Measurements from ENCODE around the gene CAMSAP2. TPM values are rescaled to one million over a fixed set of nuclear protein-coding genes. Genes with fewer than 3 reads are reported as not detected.
A peak's percentile ranks its signal among the peaks of the same experiment; 100 is the strongest.
"Not testable (repeated sequence)": the region's sequence is repeated elsewhere in the genome, so short reads cannot be mapped to it uniquely, and the experiment has no call there.

The CAMSAP2 gene
- polyA plus RNA-seq, 3 donors from 2014 or later: 0.21 TPM; not detected in 2

DNA sequence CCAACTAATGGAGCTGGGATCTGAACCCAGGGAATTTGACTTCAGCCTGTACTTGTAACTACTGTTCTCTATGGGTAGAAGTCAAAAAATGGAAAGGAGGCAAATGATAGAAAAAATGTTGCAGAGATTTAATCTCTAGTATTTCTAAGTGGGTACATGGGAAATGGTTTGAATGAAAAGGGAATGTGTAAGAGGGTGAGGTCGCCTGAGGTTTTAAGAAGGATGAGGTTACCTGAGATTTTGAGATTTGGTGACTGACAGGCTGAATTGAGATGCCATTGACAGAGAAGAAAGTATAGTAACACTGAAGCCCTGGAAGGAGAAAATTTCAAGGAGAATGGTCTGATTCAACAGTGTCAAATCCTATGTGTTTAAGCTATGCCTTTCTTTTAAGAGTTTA, 5.5 kb downstream of the CAMSAP2 start:
- Mint-ChIP-seq H3K27me3 (ENCODE audit: low read depth in 3 of 3) (peaks cover 7 to 21% (median 8%) of the 10 kb centered on the region in 3 donors), H3K4me1 (peaks cover 6 to 7% of the 10 kb centered on the region in 2 donors), H3K36me3 (no peaks in the 10 kb centered on the region), H3K27ac (no peak overlapping the region), H3K9me3 (peaks cover 0 to 1% (median 0%) of the 10 kb centered on the region in 6 donors), H3K4me3 (no peak overlapping the region)
- DNase-seq: no peak

DNA sequence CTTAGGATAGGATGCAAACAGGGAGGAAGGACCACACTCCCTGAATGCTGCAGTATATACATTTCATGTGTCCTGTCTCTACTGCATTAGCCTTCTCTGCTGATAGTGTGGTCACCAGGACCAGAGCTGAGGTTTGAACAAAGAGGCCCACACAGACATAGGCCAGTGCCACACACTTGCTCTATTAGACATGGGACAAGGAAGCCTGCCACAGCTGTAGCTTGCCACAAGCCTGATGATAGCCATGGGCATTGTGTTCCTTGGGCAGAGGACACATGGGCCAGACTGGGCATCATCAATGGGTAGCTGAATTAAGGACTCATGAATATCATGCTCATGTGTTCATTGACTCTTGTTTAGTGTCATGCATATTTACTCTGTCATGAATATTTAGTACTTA, 10.4 kb downstream of the CAMSAP2 start:
- H3K4me3 Mint-ChIP-seq: no peak overlapping the region
- no peak overlapping the region for H3K27ac Mint-ChIP-seq
- peaks cover 0 to 2% (median 0%) of the 10 kb centered on the region in 6 donors for H3K9me3 Mint-ChIP-seq
- peaks cover 2 to 9% (median 5%) of the 10 kb centered on the region in 3 donors for H3K27me3 Mint-ChIP-seq (ENCODE audit: low read depth in 3 of 3)
- H3K36me3 Mint-ChIP-seq: no peaks in the 10 kb centered on the region
- no peaks in the 10 kb centered on the region for H3K4me1 Mint-ChIP-seq
- DNase-seq: no peak

DNA sequence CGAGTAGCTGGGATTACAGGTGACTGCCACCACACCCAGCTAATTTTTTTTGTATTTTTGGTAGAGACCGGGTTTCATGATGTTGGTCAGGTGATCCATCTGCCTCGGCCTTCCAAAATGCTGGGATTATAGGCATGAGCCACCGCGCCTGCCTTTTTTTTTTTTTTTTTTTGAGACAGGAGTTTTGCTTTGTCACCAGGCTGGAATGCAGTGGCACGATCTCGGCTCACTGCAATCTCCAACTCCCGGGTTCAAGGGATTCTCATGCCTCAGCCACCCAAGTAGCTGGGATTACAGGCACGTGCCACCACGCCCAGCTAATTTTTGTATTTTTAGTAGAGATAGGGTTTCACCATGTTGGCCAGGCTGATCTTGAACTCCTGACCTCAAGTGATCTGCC, 12.1 kb downstream of the CAMSAP2 start:
- not testable (repeated sequence) for H3K4me1 Mint-ChIP-seq; H3K27me3 Mint-ChIP-seq (ENCODE audit: low read depth in 3 of 3); H3K9me3 Mint-ChIP-seq; H3K4me3 Mint-ChIP-seq; H3K27ac Mint-ChIP-seq; H3K36me3 Mint-ChIP-seq; DNase-seq

DNA sequence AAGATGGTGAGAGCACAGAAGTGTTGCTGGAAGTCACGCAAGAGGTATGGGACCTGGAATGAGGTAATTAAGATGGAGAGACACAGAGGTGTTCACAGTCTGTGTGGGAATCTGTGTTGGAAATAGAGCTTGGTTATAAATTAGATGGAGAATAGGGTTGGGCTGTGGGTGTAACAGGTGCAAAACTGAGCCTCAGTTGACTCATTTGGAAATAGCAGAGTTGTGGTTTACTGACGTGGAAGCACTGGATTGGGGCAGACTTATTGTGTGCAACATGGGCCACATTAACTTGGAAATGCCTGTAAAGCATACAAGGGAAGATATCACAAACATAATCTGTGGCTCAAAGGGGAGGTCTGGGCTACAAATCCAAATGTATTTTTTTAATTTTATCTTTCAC, 13.0 kb downstream of the CAMSAP2 start:
- no peak for DNase-seq
- no peak overlapping the region for H3K4me3 Mint-ChIP-seq
- H3K27me3 Mint-ChIP-seq (ENCODE audit: low read depth in 3 of 3): peaks cover 0 to 5% (median 0%) of the 10 kb centered on the region in 3 donors
- peaks cover 0 to 1% (median 0%) of the 10 kb centered on the region in 6 donors for H3K9me3 Mint-ChIP-seq
- no peak overlapping the region for H3K27ac Mint-ChIP-seq
- H3K4me1 Mint-ChIP-seq: no peaks in the 10 kb centered on the region
- H3K36me3 Mint-ChIP-seq: no peaks in the 10 kb centered on the region

DNA sequence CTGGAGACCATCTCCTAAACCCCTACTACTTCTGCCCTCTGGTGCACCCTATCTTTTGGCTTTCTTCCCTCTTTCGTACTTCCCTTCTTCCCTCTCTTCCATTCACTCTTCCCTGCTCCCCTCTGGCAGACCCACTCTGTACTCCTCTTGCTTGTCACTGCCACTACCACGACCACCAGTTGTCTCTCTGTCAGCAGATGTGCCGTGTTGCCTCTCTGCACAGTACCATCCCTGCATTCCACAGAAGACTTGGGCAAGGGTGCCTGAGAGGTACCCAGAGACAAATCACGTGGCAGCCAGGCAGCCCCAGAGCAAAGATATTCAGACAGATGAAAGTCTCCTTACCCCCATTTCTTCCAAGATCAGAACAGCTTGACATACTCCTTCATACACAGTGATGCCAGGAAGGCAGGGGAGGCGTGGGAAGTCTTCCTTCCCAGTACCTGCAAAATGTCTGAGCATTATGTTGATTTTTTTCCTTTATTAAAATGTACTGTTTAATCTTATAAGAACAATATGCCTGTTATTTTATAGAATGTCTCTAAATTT, 15.0 kb downstream of the CAMSAP2 start:
- H3K9me3 Mint-ChIP-seq: peaks cover 0 to 1% (median 0%) of the 10 kb centered on the region in 6 donors
- H3K27ac Mint-ChIP-seq: no peak overlapping the region
- no peaks in the 10 kb centered on the region for H3K36me3 Mint-ChIP-seq
- DNase-seq: no peak
- peaks cover under 1 to 9% (median 3%) of the 10 kb centered on the region in 3 donors for H3K27me3 Mint-ChIP-seq (ENCODE audit: low read depth in 3 of 3)
- no peak overlapping the region for H3K4me3 Mint-ChIP-seq
- no peaks in the 10 kb centered on the region for H3K4me1 Mint-ChIP-seq

DNA sequence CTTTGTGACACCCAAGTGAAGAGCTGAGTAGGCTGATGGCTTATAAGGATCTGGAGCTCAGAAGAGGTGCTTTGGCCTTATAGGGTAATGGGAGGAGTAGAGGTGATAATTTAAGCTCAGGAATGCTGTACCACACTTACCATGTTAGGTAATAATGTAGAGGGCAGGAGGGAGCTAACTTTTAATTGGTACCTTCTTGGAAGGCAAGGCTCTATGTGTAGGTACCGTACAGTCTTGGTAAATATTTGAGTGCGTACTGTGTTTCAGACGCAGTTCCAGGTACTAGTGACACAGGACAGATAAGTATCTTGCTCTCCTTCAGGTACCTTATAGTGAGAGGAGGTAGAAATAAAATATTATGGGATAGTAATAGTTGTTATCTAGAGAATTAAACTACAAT, 16.8 kb downstream of the CAMSAP2 start:
- no peak for DNase-seq
- Mint-ChIP-seq H3K4me3 (no peak overlapping the region), H3K36me3 (no peaks in the 10 kb centered on the region), H3K9me3 (peaks cover 0 to 1% (median 0%) of the 10 kb centered on the region in 6 donors), H3K27ac (no peak overlapping the region), H3K27me3 (ENCODE audit: low read depth in 3 of 3) (peaks cover 3 to 13% (median 4%) of the 10 kb centered on the region in 3 donors), H3K4me1 (no peaks in the 10 kb centered on the region)

DNA sequence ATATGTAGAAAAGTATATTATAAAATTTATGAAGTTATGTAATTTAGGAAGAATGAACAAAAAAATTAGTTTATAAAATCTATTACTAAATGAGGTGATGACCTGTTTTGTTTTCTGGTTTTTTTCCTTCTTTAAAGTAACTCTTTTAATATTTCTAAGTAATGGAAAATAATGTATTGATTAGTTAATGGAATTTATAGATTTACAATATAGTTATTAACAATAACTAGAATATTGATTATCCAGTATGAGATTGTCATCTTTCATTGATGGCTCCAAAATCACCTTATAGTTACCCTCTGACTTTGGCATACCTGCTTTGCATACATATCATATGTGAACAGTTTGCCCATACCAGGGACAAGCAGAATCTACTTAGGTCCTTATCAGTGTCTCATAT, 23.4 kb downstream of the CAMSAP2 start:
- no peaks in the 10 kb centered on the region for H3K4me1 Mint-ChIP-seq
- H3K4me3 Mint-ChIP-seq: no peak overlapping the region
- no peaks in the 10 kb centered on the region for H3K9me3 Mint-ChIP-seq
- peaks cover 3 to 8% (median 4%) of the 10 kb centered on the region in 3 donors for H3K27me3 Mint-ChIP-seq (ENCODE audit: low read depth in 3 of 3)
- no peaks in the 10 kb centered on the region for H3K36me3 Mint-ChIP-seq
- no peak for DNase-seq
- H3K27ac Mint-ChIP-seq: no peak overlapping the region

DNA sequence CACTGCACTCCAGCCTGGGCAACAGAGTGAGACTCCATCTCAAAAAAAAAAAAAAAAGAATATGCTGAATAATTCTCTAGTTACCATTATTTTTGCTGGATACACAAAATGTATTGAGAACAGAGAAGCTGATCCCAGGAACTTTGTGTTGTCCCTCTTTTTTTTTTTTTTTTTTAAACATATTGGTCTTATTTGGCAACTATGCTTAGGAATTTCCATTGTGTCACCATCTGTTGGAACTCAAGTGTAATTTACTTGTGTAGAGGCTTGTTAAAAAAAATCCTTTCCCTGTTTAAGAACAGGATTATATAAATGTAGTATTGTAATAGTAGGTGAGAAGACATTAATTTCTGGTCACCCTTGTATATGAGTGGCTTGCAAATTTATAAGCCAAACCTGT, 28.6 kb downstream of the CAMSAP2 start:
- peaks cover 0 to 6% (median 4%) of the 10 kb centered on the region in 3 donors for H3K27me3 Mint-ChIP-seq (ENCODE audit: low read depth in 3 of 3)
- H3K4me3 Mint-ChIP-seq: no peak overlapping the region
- no peaks in the 10 kb centered on the region for H3K36me3 Mint-ChIP-seq

DNA sequence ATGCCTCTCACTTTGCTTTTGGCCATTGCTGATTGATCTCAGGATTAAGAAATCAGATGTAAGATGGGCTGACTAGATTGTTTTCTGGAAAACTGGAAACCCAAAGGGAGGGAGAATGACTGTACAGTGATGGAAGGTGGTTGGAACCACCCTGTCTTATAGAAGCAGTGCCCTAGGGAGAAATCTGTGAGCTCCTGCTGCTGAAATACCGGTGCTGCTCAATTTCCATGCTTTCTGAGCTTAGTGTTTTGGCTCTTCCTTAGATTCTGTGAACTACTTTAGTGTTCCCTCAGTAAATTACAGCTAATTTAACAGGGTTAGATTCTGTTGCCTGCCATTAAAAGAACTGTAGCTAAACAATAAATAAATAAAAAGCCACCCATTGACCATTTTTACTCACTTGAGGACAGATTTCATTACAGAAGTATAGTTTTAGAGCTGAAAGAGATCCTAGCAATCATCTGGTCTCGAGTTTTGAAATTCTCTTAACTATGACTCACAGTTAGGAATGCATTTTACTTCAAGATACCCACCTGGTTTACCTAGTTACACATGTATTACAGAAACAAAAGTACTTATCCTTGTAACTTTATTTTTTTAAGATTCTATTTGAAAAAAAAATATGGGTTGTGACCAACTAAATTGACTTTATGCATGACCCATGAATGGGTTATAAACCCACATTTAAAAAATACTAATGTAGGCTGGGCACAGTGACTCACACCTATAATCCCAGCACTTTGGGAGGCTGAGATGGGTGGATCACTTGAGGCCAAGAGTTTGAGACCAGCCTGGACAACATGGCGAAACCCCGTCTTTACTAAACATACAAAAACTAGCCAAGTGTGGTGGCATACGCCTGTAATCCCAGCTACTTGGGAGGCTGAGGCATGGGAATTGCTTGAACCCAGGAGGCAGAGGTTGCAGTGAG, 33.2 kb downstream of the CAMSAP2 start:
- no peak overlapping the region for H3K4me3 Mint-ChIP-seq
- no peak for DNase-seq
- no peaks in the 10 kb centered on the region for H3K9me3 Mint-ChIP-seq
- H3K36me3 Mint-ChIP-seq: no peaks in the 10 kb centered on the region
- H3K27ac Mint-ChIP-seq: no peak overlapping the region
- H3K27me3 Mint-ChIP-seq (ENCODE audit: low read depth in 3 of 3): peaks cover 2 to 6% (median 4%) of the 10 kb centered on the region in 3 donors
- H3K4me1 Mint-ChIP-seq: no peaks in the 10 kb centered on the region

More for the DNA sequence above, 28.6 kb downstream of the CAMSAP2 start:
- DNase-seq: no peak
- Mint-ChIP-seq H3K4me1 (no peaks in the 10 kb centered on the region), H3K27ac (no peak overlapping the region), H3K9me3 (no peaks in the 10 kb centered on the region)

DNA sequence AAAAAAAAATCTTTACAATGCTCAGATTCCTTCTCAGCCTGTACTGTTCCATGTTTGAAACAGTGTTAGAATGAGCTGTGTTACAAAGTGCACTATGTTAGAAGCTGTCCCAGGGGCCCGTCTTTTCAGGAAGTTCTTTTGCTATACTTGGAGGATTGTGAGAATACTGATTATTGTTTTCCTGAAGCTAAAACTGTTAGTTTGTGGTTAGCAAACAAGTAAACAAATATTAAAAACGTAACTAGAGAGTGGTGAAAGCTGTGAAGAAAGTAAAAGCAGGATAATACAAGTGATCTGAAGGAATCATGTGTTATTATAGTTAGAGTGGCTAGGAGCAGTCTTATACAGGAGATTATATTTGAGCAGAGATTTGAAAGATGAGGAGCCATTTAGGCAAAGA, 35.6 kb downstream of the CAMSAP2 start:
- no peak overlapping the region for H3K4me3 Mint-ChIP-seq
- H3K27ac Mint-ChIP-seq: no peak overlapping the region
- no peaks in the 10 kb centered on the region for H3K36me3 Mint-ChIP-seq

DNA sequence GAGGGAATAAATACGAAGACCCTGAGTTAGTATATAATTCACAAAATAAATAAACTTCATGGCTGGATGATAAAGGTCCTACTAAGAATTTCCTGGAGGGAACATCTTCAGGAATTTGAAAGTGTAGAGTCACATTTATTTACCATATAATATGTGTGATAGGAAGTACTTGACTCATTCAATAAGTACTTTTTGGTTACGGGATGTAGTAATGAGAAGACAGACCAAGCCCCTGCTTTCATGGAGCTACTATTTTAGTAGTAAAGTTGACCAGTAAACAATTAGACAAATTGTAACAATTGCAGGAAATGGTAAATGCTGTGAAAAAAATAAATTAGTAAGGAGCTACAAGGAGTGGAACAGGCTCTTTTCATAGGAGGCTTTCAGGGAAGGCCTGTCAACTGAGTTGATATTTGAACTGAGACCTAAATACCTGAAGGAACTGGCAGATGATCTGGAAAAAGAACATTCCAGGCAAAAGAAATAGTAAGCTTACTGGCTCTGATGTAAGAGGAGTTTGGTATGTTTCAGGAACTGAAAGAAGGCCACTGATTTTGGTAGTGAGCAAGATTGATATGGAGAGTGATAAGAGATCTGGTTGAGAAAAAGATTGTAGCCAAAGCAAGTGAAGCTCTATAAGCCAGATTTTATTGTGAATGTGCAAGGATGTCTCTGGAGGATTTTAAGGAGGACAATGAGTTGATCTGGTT, 36.2 kb downstream of the CAMSAP2 start:
- Mint-ChIP-seq H3K36me3 (no peaks in the 10 kb centered on the region), H3K9me3 (no peaks in the 10 kb centered on the region), H3K27ac (peak overlapping the region in 1 of 6 donors; percentile 12), H3K4me3 (no peak overlapping the region), H3K27me3 (ENCODE audit: low read depth in 3 of 3) (peaks cover 2 to 4% (median 3%) of the 10 kb centered on the region in 3 donors), H3K4me1 (no peaks in the 10 kb centered on the region)
- no peak for DNase-seq

More for the DNA sequence above, 35.6 kb downstream of the CAMSAP2 start:
- no peaks in the 10 kb centered on the region for H3K4me1 Mint-ChIP-seq
- no peak for DNase-seq
- no peaks in the 10 kb centered on the region for H3K9me3 Mint-ChIP-seq
- peaks cover 2 to 4% (median 3%) of the 10 kb centered on the region in 3 donors for H3K27me3 Mint-ChIP-seq (ENCODE audit: low read depth in 3 of 3)

DNA sequence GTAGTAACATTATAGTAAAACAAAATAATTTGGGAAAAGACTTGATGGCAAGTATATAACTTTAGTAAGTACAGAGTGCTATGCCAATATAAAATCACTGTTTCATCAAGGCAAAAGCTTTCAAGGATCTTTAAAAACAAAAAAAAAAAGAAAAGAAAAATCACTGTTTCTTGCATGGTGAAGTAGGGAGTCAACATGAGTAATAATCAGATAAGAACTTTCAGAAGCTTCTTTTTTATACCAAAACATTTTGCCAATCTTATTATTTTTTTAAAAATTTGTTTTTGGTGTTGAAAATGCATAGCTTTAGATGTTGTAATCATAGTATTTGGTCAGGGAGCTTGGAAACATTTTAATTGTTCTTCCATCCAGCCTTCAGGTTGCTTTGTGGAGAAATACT, 37.2 kb downstream of the CAMSAP2 start:
- H3K27me3 Mint-ChIP-seq (ENCODE audit: low read depth in 3 of 3): peaks cover 2 to 4% (median 3%) of the 10 kb centered on the region in 3 donors
- H3K4me1 Mint-ChIP-seq: no peaks in the 10 kb centered on the region
- H3K27ac Mint-ChIP-seq: no peak overlapping the region
- no peak overlapping the region for H3K4me3 Mint-ChIP-seq
- no peaks in the 10 kb centered on the region for H3K36me3 Mint-ChIP-seq
- no peaks in the 10 kb centered on the region for H3K9me3 Mint-ChIP-seq
- DNase-seq: no peak

DNA sequence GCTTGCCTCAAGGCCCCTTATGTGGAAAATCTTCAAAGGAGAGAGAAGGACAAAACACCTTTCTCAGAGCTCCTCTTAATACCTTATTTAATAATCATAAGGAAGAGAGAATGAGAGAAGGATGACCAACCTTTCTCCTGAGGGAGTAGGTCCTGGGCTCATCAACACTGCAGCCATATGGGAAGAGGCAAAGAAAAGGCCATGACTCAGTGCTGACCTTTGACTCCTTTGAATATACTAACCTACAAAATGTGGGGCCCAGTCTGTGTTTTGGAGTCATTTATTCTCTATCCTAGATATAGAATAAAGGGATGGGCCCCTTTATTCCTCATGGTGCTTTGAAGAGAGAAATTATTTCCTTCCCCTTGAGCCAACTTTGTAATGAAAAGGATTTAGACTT, 38.3 kb downstream of the CAMSAP2 start:
- DNase-seq: no peak
- Mint-ChIP-seq H3K36me3 (no peaks in the 10 kb centered on the region), H3K27ac (no peak overlapping the region), H3K4me1 (no peaks in the 10 kb centered on the region), H3K27me3 (ENCODE audit: low read depth in 3 of 3) (peaks cover 0 to 3% (median 2%) of the 10 kb centered on the region in 3 donors), H3K4me3 (no peak overlapping the region), H3K9me3 (no peaks in the 10 kb centered on the region)

DNA sequence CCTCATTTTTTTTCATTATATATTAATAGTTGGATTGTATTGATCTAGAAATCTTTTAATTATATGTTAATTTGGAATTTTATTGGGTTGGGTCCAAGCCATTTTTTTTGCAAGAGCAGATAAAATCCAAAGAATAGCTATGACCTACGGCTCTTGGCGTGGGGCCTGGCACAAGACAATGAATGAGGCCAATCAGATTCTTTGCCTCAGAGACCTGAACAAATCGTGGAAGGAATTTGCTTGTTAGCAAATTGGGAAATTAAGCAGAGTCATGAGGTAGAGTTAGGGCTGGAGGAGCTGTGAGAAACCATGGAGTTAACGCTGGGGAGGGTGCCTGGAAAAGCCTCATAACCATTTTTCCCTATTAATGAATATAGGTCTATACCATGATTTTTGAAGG, 40.1 kb downstream of the CAMSAP2 start:
- peaks cover 1 to 3% (median 2%) of the 10 kb centered on the region in 3 donors for H3K27me3 Mint-ChIP-seq (ENCODE audit: low read depth in 3 of 3)
- H3K4me3 Mint-ChIP-seq: no peak overlapping the region
- no peaks in the 10 kb centered on the region for H3K36me3 Mint-ChIP-seq
- no peaks in the 10 kb centered on the region for H3K4me1 Mint-ChIP-seq
- peaks cover 0 to 2% (median 0%) of the 10 kb centered on the region in 6 donors for H3K9me3 Mint-ChIP-seq
- no peak overlapping the region for H3K27ac Mint-ChIP-seq
- no peak for DNase-seq

Measured in immature natural killer cell (primary cell).